HG03095 (cell line): Measurements from ENCODE around the gene PCDHA1.

Source experiments
- ATAC-seq: cut with Tn5 transposase; IDR thresholded peaks from one replicate; pipeline ENCODE4 v1.9.1; 2021; ENCODE audit warnings: moderate library complexity; ENCODE audit not compliant: unreplicated experiment

The PCDHA1 gene

DNA sequence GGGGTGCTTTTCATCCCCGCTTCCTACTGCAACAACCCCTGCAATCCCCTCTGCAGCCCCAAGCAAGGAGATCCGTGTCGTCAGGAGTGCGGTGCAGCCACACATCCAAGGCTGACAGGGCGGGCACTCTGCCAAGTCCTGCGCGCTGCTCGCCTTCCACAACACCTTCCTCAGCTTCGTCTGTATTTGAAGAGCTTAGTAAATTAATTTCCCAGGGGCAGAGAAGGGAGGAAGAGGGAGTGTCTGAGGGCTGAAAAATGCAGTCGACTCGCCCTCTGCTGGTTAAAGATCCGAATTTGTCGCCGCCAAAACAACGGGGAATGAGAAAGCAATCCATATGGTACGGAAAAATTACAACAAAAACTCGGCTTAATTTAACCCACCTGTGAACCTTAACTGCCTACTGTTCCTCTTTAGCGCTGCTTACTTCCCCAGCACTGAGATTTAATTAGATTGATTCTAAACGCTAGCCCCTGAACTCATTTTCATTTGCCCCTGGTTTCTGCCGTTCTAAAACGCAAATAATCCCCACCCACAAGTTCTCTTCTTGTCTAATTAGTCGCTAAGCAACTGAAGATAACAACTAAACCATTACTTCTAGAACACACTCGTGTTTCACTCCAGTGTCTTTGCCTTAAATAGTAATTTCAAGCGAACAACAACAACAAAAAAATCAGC is 254.3 kb downstream of the PCDHA1 start:
- ATAC-seq = no peak

GRCh38 chr5:141040771-141041426 is 255.0 kb downstream of the PCDHA1 start:
- ATAC-seq = no peak

- ATAC-seq = no peak
Measured at GRCh38 chr5:141041427-141041785, 255.5 kb downstream of the PCDHA1 start.

DNA sequence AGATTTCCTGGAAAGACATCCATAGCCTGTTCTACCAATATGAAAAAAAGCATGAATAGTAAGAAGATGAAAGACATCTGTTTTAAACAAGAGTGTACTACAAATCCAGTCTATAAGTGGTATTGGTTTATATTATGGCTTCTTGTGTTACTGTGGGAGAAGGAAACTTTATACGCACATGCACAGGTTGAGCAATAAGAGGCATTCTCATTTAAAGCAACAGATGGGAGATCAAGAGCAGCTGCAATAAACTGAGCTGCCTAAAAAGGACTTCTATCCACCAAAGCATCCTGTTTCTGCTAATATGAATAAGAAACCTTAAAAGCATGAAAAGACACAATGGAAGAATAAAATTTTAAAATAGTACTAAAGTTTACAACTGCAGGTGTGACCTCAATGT is 256.6 kb downstream of the PCDHA1 start:
- ATAC-seq = no peak

DNA sequence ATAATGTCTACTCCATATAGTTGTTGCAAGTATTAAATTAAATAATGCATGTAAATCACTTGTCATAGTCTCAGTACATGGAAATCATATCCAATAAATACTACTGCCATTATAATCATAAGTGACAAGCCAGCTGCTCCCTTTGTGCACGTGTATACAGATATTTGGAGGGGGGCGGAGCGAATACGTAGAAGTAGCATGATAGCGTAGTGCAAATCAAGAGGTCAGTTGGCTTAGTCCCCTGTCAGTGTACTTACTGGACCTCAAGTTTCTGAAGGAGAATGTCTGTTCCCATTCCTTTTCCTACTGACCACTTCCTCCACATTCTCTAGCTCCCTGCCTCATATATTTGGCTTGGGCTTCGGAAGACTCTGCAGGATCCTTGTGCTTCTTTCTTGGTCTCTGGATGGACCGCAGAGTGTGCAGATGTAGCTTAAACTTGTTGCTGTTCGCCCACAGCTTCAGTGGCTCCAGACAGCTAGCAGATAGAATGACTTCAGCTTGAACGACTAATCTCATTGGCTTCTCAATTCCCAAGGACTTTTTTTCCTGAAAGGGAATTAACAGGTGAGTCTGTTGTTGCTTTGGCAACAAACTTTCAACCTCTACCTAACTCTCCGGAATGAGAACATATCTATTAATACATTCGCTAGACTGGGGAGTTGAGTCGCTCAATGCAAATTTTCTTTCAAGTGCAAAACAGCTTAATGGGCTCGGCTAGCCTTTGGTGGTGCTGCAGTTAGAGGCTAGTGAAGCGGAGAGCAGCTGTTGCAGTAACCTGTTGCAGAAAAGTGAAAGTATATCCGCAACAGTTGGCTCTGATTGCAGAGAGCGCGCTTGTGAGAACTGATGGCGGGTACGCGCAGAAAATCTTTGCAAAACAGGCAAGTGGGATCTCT is 264.9 kb downstream of the PCDHA1 start, which contains the start of gene PCDHB1:
PCDHB1 (plus strand) TSS at position 753 of the 899 bp plus-strand sequence; CDS start at position 850, 97 bp downstream.
- ATAC-seq = no peak

GRCh38 chr5:141051521-141051866 is 265.6 kb downstream of the PCDHA1 start:
- no peak for ATAC-seq
